SK-N-SH (cell line): ENCODE results near the gene VN1R4. TPM values are rescaled to one million over a fixed set of nuclear protein-coding genes. Genes with fewer than 3 reads are reported as not detected.
"Not testable (repeated sequence)": the region's sequence is repeated elsewhere in the genome, so short reads cannot be mapped to it uniquely, and the experiment has no call there.

Experiments
- CTCF ChIA-PET: fragments of 300-600, 350-600 bp; formaldehyde crosslinking; extraction: SDS; loops from one replicate; lab custom pipeline; 2021; lab: Yijun Ruan, JAX
- POLR2A ChIA-PET: fragments of 350-600 bp; sonication (Branson Sonifier 250); formaldehyde crosslinking; extraction: SDS; loops from one replicate; lab custom pipeline; 2020; ENCODE audit warnings: antibody characterized with exemption, inconsistent platforms; lab: Yijun Ruan, JAX
- DNase-seq: peaks from one replicate; pipeline ENCODE4 v3.0.0; 2012
- H2AFZ ChIP-seq: fragments of 200-600 bp; sonication (generic); 2 replicates; pipeline ENCODE4 v1.8.1; 2016; ENCODE audit warnings: antibody characterized with exemption, mild to moderate bottlenecking, low read depth
- H3F3A ChIP-seq: fragments of 200-600 bp; sonication (generic); replicated peaks from 2 replicates; pipeline ENCODE3; 2016; ENCODE audit warnings: antibody characterized with exemption, mild to moderate bottlenecking; ENCODE audit not compliant: insufficient read depth
- H3K27ac ChIP-seq, 2 experiments: fragments of 200-500 bp in 1 of 2; fragments of 200-600 bp in 1 of 2; sonication (Bioruptor generic) in 1 of 2; sonication (generic), shearing (Covaris generic) in 1 of 2; 2 replicates each; pipeline versions ENCODE4 v1.5.1 to v1.6.1; 2014 to 2016; ENCODE audit warnings: low read depth in 2 of 2, inconsistent platforms in 1 of 2, low read length in 1 of 2, mild to moderate bottlenecking in 1 of 2, mixed read lengths in 1 of 2
- H3K27me3 ChIP-seq: fragments of 200-600 bp; sonication (generic), shearing (Covaris generic); 2 replicates; pipeline ENCODE4 v1.6.1; 2016; ENCODE audit warnings: mixed run types; ENCODE audit not compliant: insufficient read depth
- H3K36me3 ChIP-seq, 2 experiments: fragments of 200-500 bp in 1 of 2; fragments of 200-600 bp in 1 of 2; sonication (Bioruptor generic) in 1 of 2; sonication (generic) in 1 of 2; replicated peaks in 1 of 2; 2 replicates each; pipeline versions ENCODE3 to v1.5.1; 2014 to 2016; ENCODE audit warnings: low read length in 1 of 2, mild to moderate bottlenecking in 1 of 2; ENCODE audit not compliant: insufficient read depth in 2 of 2, control insufficient read depth in 1 of 2
- H3K4me1 ChIP-seq, 2 experiments: fragments of 200-500 bp in 1 of 2; fragments of 200-600 bp in 1 of 2; sonication (Bioruptor generic) in 1 of 2; sonication (generic), shearing (Covaris generic) in 1 of 2; 2 replicates each; pipeline versions ENCODE4 v1.5.1 to v1.6.1; 2014 to 2016; ENCODE audit warnings: low read depth in 1 of 2, low read length in 1 of 2, mixed run types in 1 of 2; ENCODE audit not compliant: insufficient read depth in 2 of 2, control insufficient read depth in 1 of 2
- H3K4me2 ChIP-seq: fragments of 200-600 bp; sonication (generic), shearing (Covaris generic); 2 replicates; pipeline ENCODE4 v1.6.1; 2017; ENCODE audit warnings: mixed run types
- H3K4me3 ChIP-seq, 2 experiments: fragments of 200-500 bp in 1 of 2; fragments of 200-600 bp in 1 of 2; sonication (Bioruptor generic) in 1 of 2; sonication (generic), shearing (Covaris generic) in 1 of 2; 2 replicates each; pipeline versions ENCODE4 v1.5.1 to v1.8.1; 2014 to 2016; ENCODE audit warnings: low read depth in 2 of 2, inconsistent platforms in 1 of 2, low read length in 1 of 2, mild to moderate bottlenecking in 1 of 2, mixed read lengths in 1 of 2, moderate library complexity in 1 of 2
- H3K79me2 ChIP-seq: fragments of 200-600 bp; sonication (generic); 2 replicates; pipeline ENCODE4 v1.8.1; 2017; ENCODE audit warnings: mild to moderate bottlenecking; ENCODE audit not compliant: insufficient read depth
- H3K9ac ChIP-seq: fragments of 200-600 bp; sonication (generic); 2 replicates; pipeline ENCODE4 v1.6.1; 2017; ENCODE audit warnings: mixed run types
- H3K9me2 ChIP-seq: fragments of 200-600 bp; sonication (generic); 2 replicates; pipeline ENCODE4 v1.6.1; 2017; ENCODE audit warnings: mixed run types
- H3K9me3 ChIP-seq: fragments of 200-600 bp; sonication (generic); 2 replicates; pipeline ENCODE4 v1.6.1; 2017; ENCODE audit warnings: mixed run types, mild to moderate bottlenecking, moderate library complexity
- H4K20me1 ChIP-seq: fragments of 200-600 bp; sonication (generic); 2 replicates; pipeline ENCODE4 v1.6.1; 2017; ENCODE audit warnings: mild to moderate bottlenecking, mixed run types; ENCODE audit not compliant: insufficient read depth
- CTCF ChIP-seq: fragments of 200-600 bp; sonication (generic); IDR thresholded peaks from 2 replicates; pipeline ENCODE4 v1.6.1; 2017; ENCODE audit warnings: antibody characterized with exemption, mild to moderate bottlenecking, moderate library complexity
- EP300 ChIP-seq, 2 experiments: IDR thresholded peaks; 2 replicates each; pipeline versions ENCODE4 v1.4.0 to v1.6.1; 2012; ENCODE audit warnings: borderline replicate concordance in 1 of 2, low read depth in 1 of 2, low read length in 1 of 2
- GABPA ChIP-seq: IDR thresholded peaks from 2 replicates; pipeline ENCODE4 v1.4.0; 2012; ENCODE audit warnings: low read depth, mild to moderate bottlenecking
- NFIC ChIP-seq: IDR thresholded peaks from 2 replicates; pipeline ENCODE4 v1.4.0; 2012; ENCODE audit warnings: borderline replicate concordance
- NRF1 ChIP-seq: IDR thresholded peaks from 2 replicates; pipeline ENCODE4 v1.6.1; 2012; ENCODE audit warnings: low read depth, mild to moderate bottlenecking, low read length
- POLR2AphosphoS5 ChIP-seq: IDR thresholded peaks from 2 replicates; pipeline ENCODE4 v1.6.1; 2012; ENCODE audit warnings: low read depth, low read length
- RCOR1 ChIP-seq: fragments of 150-350 bp; IDR thresholded peaks from 2 replicates; pipeline ENCODE4 v1.6.1; 2017; ENCODE audit warnings: antibody characterized with exemption, low read length
- REST ChIP-seq: IDR thresholded peaks from 2 replicates; pipeline ENCODE4 v1.6.1; 2012; ENCODE audit warnings: mild to moderate bottlenecking, low read depth, low read length, moderate library complexity
- RXRA ChIP-seq: IDR thresholded peaks from 2 replicates; pipeline ENCODE4 v1.4.0; 2012; ENCODE audit warnings: low read depth, mild to moderate bottlenecking, borderline replicate concordance
- SIN3A ChIP-seq: IDR thresholded peaks from 2 replicates; pipeline ENCODE4 v1.6.1; 2012; ENCODE audit warnings: low read depth, mild to moderate bottlenecking, low read length, moderate library complexity, borderline replicate concordance
- SMC3 ChIP-seq: IDR thresholded peaks from 2 replicates; pipeline ENCODE4 v1.6.1; 2012; ENCODE audit warnings: low read depth, low read length, improper control_type of control experiment
- WGBS: methylation state at CpG from one replicate; pipeline ENCODE4 v1.1.6; 2017; ENCODE audit warnings: low lambda C conversion rate; 5-methylcytosine and 5-hydroxymethylcytosine counted together
- polyA plus RNA-seq, 3 experiments: library from polyadenylated mRNA; depleted of rRNA; stranded (reverse); fragments of >200 nt; gene quantifications; 2 replicates each; pipeline ENCODE4 v1.2.3, GENCODE V29; 2012
- TF ChIP-seq, protein P1 (sequence below): fragments of 150-350 bp; IDR thresholded peaks from 2 replicates; pipeline ENCODE4 v1.6.1; 2016; ENCODE audit warnings: mild to moderate bottlenecking, low read depth, low read length

VN1R4 gene
- polyA plus RNA-seq, 1 of the 3 experiments (the other 2 are of a cell fraction), result not detected

DNA sequence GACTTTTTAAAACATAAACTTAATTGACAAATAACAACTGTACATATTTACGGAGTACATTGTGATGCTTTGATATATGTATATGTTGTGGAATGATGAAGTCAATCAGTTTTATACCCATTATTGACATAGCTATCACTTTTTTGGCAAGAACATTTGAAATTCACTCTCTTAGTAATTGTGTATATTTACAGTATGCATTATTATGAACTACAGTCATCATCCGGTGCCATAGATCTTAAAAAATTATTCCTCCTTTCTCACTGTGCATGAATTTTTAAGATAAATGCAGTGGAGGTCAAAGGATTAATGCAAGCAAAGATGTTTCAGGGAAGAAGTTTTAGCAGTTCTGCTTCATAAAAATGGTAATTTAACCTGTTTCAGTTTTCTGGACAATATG lies 8.0 kb upstream of the VN1R4 start (continued):
- TF ChIP-seq NFIC (no peak), RCOR1 (no peak), POLR2AphosphoS5 (no peak), EP300 (IDR thresholded peaks at IDR 0.05; ENCODE audit: borderline replicate concordance in 1 of 2, low read depth in 1 of 2, low read length in 1 of 2) (no peak)
- TF ChIP-seq, protein P1, sequence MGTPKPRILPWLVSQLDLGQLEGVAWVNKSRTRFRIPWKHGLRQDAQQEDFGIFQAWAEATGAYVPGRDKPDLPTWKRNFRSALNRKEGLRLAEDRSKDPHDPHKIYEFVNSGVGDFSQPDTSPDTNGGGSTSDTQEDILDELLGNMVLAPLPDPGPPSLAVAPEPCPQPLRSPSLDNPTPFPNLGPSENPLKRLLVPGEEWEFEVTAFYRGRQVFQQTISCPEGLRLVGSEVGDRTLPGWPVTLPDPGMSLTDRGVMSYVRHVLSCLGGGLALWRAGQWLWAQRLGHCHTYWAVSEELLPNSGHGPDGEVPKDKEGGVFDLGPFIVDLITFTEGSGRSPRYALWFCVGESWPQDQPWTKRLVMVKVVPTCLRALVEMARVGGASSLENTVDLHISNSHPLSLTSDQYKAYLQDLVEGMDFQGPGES, result no peak

DNA sequence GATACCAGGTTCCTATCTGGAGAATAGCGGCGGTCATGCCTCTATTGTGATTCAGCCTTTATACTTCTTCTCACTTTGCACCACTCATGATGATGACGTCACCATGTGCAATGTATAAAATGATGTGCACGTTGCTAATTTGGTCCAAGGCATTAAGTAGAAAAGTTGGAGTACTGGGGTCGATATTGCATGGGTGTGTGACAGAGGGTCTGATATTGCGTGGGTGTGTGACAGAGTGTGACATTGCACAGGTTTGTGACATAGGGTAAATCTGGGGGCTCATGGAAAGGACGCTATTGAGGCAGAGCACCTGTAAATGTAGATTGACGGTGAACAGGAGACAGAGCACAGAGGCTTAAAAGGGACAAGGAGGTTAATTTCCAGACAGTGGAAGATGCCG lies 4.5 kb upstream of the VN1R4 start:
- no peak for DNase-seq
- no peak overlapping the region for H3K27ac ChIP-seq
- CTCF ChIA-PET, result no interaction called here

DNA sequence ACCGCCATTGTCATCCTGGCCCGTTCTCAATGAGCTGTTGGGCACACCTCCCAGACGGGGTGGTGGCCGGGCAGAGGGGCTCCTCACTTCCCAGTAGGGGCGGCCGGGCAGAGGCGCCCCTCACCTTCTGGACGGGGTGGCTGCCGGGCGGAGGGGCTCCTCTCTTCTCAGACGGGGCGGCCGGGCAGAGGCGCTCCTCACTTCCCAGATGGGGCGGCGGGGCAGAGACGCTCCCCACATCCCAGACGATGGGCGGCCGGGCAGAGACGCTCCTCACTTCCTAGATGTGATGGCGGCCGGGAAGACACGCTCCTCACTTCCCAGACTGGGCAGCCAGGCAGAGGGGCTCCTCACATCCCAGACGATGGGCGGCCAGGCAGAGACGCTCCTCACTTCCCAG lies 2.3 kb upstream of the VN1R4 start:
- H3K4me2 ChIP-seq, H3K4me1 ChIP-seq, H3K4me3 ChIP-seq, H3K36me3 ChIP-seq, CTCF ChIA-PET, H3K9me3 ChIP-seq, H3K27me3 ChIP-seq, DNase-seq, H4K20me1 ChIP-seq, H3K9me2 ChIP-seq, H3K9ac ChIP-seq, H3K27ac ChIP-seq, H2AFZ ChIP-seq, POLR2A ChIA-PET, H3F3A ChIP-seq, H3K79me2 ChIP-seq: not testable (repeated sequence)
- WGBS, result 41% methylated on average over 11 of the region's 27 CpGs

More for the DNA sequence above, 4.5 kb upstream of the VN1R4 start:
- Histone ChIP-seq H3K4me1 (no peaks in the 10 kb centered on the region), H3K36me3 (no peaks in the 10 kb centered on the region), H3K4me2 (no peak overlapping the region)
- TF ChIP-seq SIN3A (no peak), CTCF (no peak), NFIC (no peak), NRF1 (no peak), SMC3 (no peak), GABPA (no peak), EP300 (IDR thresholded peaks at IDR 0.05; ENCODE audit: borderline replicate concordance in 1 of 2, low read depth in 1 of 2, low read length in 1 of 2) (no peak), REST (no peak), RXRA (no peak)
- TF ChIP-seq, all 33 proteins: peak for 0
- 8% methylated on average over 7 of the region's 9 CpGs for WGBS
- H4K20me1 ChIP-seq, result no peaks in the 10 kb centered on the region
- no peaks in the 10 kb centered on the region for H3K79me2 ChIP-seq
- H3K4me3 ChIP-seq, result no peak overlapping the region
- no peak overlapping the region for H2AFZ ChIP-seq
- H3K27me3 ChIP-seq, result no peaks in the 10 kb centered on the region; the same call in 1 of the 2 replicates
- no peaks in the 10 kb centered on the region for H3K9me2 ChIP-seq
- H3K9ac ChIP-seq, result no peak overlapping the region
- no peaks in the 10 kb centered on the region for H3F3A ChIP-seq
- H3K9me3 ChIP-seq, result no peaks in the 10 kb centered on the region
- POLR2A ChIA-PET, result no interaction called here

- WGBS, result 40% methylated on average over 13 of the region's 14 CpGs
- DNase-seq, H3K9ac ChIP-seq, CTCF ChIA-PET, H3K9me3 ChIP-seq, H3F3A ChIP-seq, H4K20me1 ChIP-seq, H3K4me3 ChIP-seq, H3K4me1 ChIP-seq, POLR2A ChIA-PET, H2AFZ ChIP-seq, H3K9me2 ChIP-seq, H3K4me2 ChIP-seq, H3K79me2 ChIP-seq, H3K36me3 ChIP-seq, H3K27me3 ChIP-seq, H3K27ac ChIP-seq: not testable (repeated sequence)
Observed at GRCh38 chr19:53257715-53258342, 9.7 kb downstream of the VN1R4 start, which contains the start of gene VN1R2. VN1R2 (plus strand) TSS chr19:53258292; CDS start chr19:53258376, 84 bp downstream.
